Astrocyte (in vitro differentiated cells and primary cell): ENCODE results near the gene TAF3.

Experiments
- CTCF ChIP-seq: IDR thresholded peaks from 2 replicates; pipeline ENCODE4 v1.5.1; 2011; ENCODE audit warnings: low read depth, mild to moderate bottlenecking, inconsistent platforms, low read length, moderate library complexity; ENCODE audit not compliant: insufficient read depth
- EZH2 ChIP-seq: IDR thresholded peaks from 2 replicates; pipeline ENCODE4 v1.6.1; 2012; ENCODE audit warnings: mild to moderate bottlenecking, low read length, inconsistent platforms; ENCODE audit not compliant: insufficient read depth

- TF ChIP-seq EZH2 (peak; percentile 26), CTCF (no peak)
These were observed 226.1 kb downstream of the TAF3 start for GRCh38 chr10:8044331-8044907.
